GM23338 (cell line): Measurements from ENCODE around the gene SCGB1C2. TPM values are rescaled to one million over a fixed set of nuclear protein-coding genes. Genes with fewer than 3 reads are reported as not detected.

Experiments used
- ATAC-seq: fragments of 200-7000 bp; cut with Tn5 transposase; 3 replicates; pipeline ENCODE4 v1.9.1; 2020
- DNase-seq: peaks from one replicate; pipeline ENCODE4 v3.0.0-alpha.2; 2015; ENCODE audit warnings: low spot score
- H2AFZ ChIP-seq: fragments of 200-600 bp; sonication (generic); 2 replicates; pipeline ENCODE4 v1.8.0; 2016; ENCODE audit warnings: antibody characterized with exemption, mild to moderate bottlenecking, moderate library complexity
- H3F3A ChIP-seq: fragments of 200-600 bp; sonication (generic); replicated peaks from 2 replicates; pipeline ENCODE4 v1.8.0; 2017; ENCODE audit warnings: antibody characterized with exemption, mixed run types, low read depth
- H3K27ac ChIP-seq: fragments of 200-600 bp; sonication (generic); 2 replicates; pipeline ENCODE4 v1.6.1; 2016; ENCODE audit warnings: low read depth
- H3K27me3 ChIP-seq: fragments of 200-600 bp; sonication (generic); 2 replicates; pipeline ENCODE4 v1.8.0; 2016; ENCODE audit warnings: mild to moderate bottlenecking, mixed run types, moderate library complexity; ENCODE audit not compliant: insufficient read depth
- H3K36me3 ChIP-seq: fragments of 200-600 bp; sonication (generic); 2 replicates; pipeline ENCODE4 v1.8.0; 2016; ENCODE audit warnings: mild to moderate bottlenecking; ENCODE audit not compliant: insufficient read depth
- H3K4me1 ChIP-seq: fragments of 200-600 bp; sonication (generic); 2 replicates; pipeline ENCODE4 v1.8.0; 2016; ENCODE audit warnings: mild to moderate bottlenecking, moderate library complexity; ENCODE audit not compliant: insufficient read depth
- H3K4me2 ChIP-seq: fragments of 200-600 bp; sonication (generic); 2 replicates; pipeline ENCODE4 v1.7.1; 2017; ENCODE audit warnings: mixed run types
- H3K4me3 ChIP-seq: fragments of 200-600 bp; sonication (generic); 2 replicates; pipeline ENCODE4 v1.6.1; 2016; ENCODE audit warnings: mixed run types
- H3K79me2 ChIP-seq: fragments of 200-600 bp; sonication (generic); replicated peaks from 2 replicates; pipeline ENCODE4 v1.8.0; 2017; ENCODE audit warnings: mild to moderate bottlenecking; ENCODE audit not compliant: insufficient read depth
- H3K9me2 ChIP-seq: fragments of 200-600 bp; sonication (generic); 2 replicates; pipeline ENCODE4 v1.8.0; 2017; ENCODE audit not compliant: insufficient read depth
- H4K20me1 ChIP-seq: fragments of 200-600 bp; sonication (generic); replicated peaks from 2 replicates; pipeline ENCODE4 v1.8.0; 2017; ENCODE audit warnings: mild to moderate bottlenecking; ENCODE audit not compliant: insufficient read depth
- H3K27ac Mint-ChIP-seq: 2 replicates; pipeline ENCODE4 v1.8.0; 2020; ENCODE audit warnings: inconsistent platforms, mild to moderate bottlenecking, moderate library complexity, mixed read lengths
- H3K27me3 Mint-ChIP-seq: 3 replicates; pipeline ENCODE4 v1.8.0; 2022; ENCODE audit warnings: low read depth, mild to moderate bottlenecking, moderate library complexity, mixed read lengths, inconsistent platforms; ENCODE audit not compliant: insufficient read depth, poor library complexity
- H3K36me3 Mint-ChIP-seq: 3 replicates; pipeline ENCODE4 v1.8.0; 2021; ENCODE audit warnings: low read depth, mild to moderate bottlenecking, inconsistent platforms, moderate library complexity, mixed read lengths
- H3K4me1 Mint-ChIP-seq: 3 replicates; pipeline ENCODE4 v1.8.0; 2020; ENCODE audit warnings: mild to moderate bottlenecking, inconsistent platforms, mixed read lengths
- H3K4me3 Mint-ChIP-seq: 3 replicates; pipeline ENCODE4 v1.8.0; 2021; ENCODE audit warnings: moderate library complexity, mild to moderate bottlenecking, inconsistent platforms, mixed read lengths
- H3K9me3 Mint-ChIP-seq: 3 replicates; pipeline ENCODE4 v1.8.0; 2020; ENCODE audit warnings: moderate library complexity, mild to moderate bottlenecking, inconsistent platforms, mixed read lengths
- CREB1 ChIP-seq: fragments of 250-450 bp; sonication (Bioruptor Pico); IDR thresholded peaks from 2 replicates; pipeline ENCODE4 v1.5.0; 2020; ENCODE audit warnings: low read depth, mild to moderate bottlenecking, moderate library complexity
- CTCF ChIP-seq, 2 experiments: fragments of 200-600 bp in 1 of 2; sonication (generic) in 1 of 2; conservative IDR thresholded peaks; 2 replicates each; pipeline versions ENCODE4 v1.5.1 to v1.6.1; 2016 to 2017; ENCODE audit warnings: antibody characterized with exemption in 2 of 2, low read depth in 2 of 2, mild to moderate bottlenecking in 2 of 2, moderate library complexity in 1 of 2
- ETS1 ChIP-seq: IDR thresholded peaks from 2 replicates; pipeline ENCODE4 v1.6.1; 2016; ENCODE audit warnings: antibody characterized with exemption
- EZH2 ChIP-seq: fragments of 200-600 bp; sonication (generic); IDR thresholded peaks from one replicate; pipeline ENCODE4 v1.8.0; 2017; ENCODE audit warnings: antibody characterized with exemption, mild to moderate bottlenecking, low read depth; ENCODE audit not compliant: unreplicated experiment
- EZH2phosphoT487 ChIP-seq: fragments of 200-600 bp; sonication (generic); IDR thresholded peaks from one replicate; pipeline ENCODE4 v1.8.1; 2018; ENCODE audit warnings: antibody characterized with exemption; ENCODE audit not compliant: unreplicated experiment
- JUNB ChIP-seq: IDR thresholded peaks from one replicate; pipeline ENCODE4 v1.6.1; 2016; ENCODE audit warnings: antibody characterized with exemption; ENCODE audit not compliant: unreplicated experiment
- NANOG ChIP-seq: IDR thresholded peaks from 2 replicates; pipeline ENCODE4 v1.6.1; 2016; ENCODE audit warnings: antibody characterized with exemption, borderline replicate concordance
- POLR2AphosphoS5 ChIP-seq: IDR thresholded peaks from 2 replicates; pipeline ENCODE4 v1.6.1; 2016; ENCODE audit warnings: antibody characterized with exemption, low read depth
- ZNF114 ChIP-seq: fragments of 250-450 bp; sonication (Bioruptor Pico); IDR thresholded peaks from 2 replicates; pipeline ENCODE4 v1.5.0; 2020; ENCODE audit warnings: mild to moderate bottlenecking, moderate library complexity
- ZNF462 ChIP-seq: fragments of 250-450 bp; sonication (Bioruptor Pico); IDR thresholded peaks from 2 replicates; pipeline ENCODE4 v1.5.0; 2020; ENCODE audit warnings: mild to moderate bottlenecking, moderate library complexity
- polyA plus RNA-seq: library from polyadenylated mRNA; unstranded; fragments of >200 nt; fragmentation: Nextera tagmentation; extraction: Ambion mirVana; gene quantifications from 2 replicates; pipeline ENCODE4 v1.2.1, GENCODE V29; 2016
- total RNA-seq: library from RNA; depleted of rRNA; stranded (reverse); fragments of >200 nt; shearing (Covaris generic); gene quantifications from 2 replicates; pipeline ENCODE4 v1.2.3, GENCODE V29; 2014

SCGB1C2 gene
- total and polyA plus RNA-seq, 2 experiments from 2014 or later = not detected

- no peaks in the 10 kb centered on the region for H3K79me2 ChIP-seq
- H3K4me1 Mint-ChIP-seq = no peaks in the 10 kb centered on the region
- H2AFZ ChIP-seq = no peak overlapping the region
- no peaks in the 10 kb centered on the region for H4K20me1 ChIP-seq
- H3K36me3 ChIP-seq = no peaks in the 10 kb centered on the region
- H3K27me3 Mint-ChIP-seq = peaks cover 6% of the 10 kb centered on the region
- no peak for ATAC-seq
- H3K4me3 Mint-ChIP-seq = no peak overlapping the region
- no peaks in the 10 kb centered on the region for H3K9me2 ChIP-seq
- H3K27ac ChIP-seq = no peak overlapping the region
- no peaks in the 10 kb centered on the region for H3F3A ChIP-seq
- H3K36me3 Mint-ChIP-seq = no peaks in the 10 kb centered on the region; the same call in 2 of the 3 replicates
- TF ChIP-seq CREB1 (no peak), ETS1 (no peak), JUNB (no peak), ZNF114 (CRISPR knock-in tag) (no peak), CTCF (conservative IDR thresholded peaks at IDR 0.05; ENCODE audit: low read depth in 2 of 2) (no peak), ZNF462 (CRISPR knock-in tag) (no peak), POLR2AphosphoS5 (no peak), EZH2phosphoT487 (no peak), EZH2 (no peak), NANOG (no peak)
- no peak overlapping the region for H3K4me2 ChIP-seq
- H3K4me3 ChIP-seq = no peak overlapping the region
- no peak overlapping the region; the same call in 1 of the 2 replicates for H3K27ac Mint-ChIP-seq
- H3K27me3 ChIP-seq = no peaks in the 10 kb centered on the region
- no peaks in the 10 kb centered on the region for H3K9me3 Mint-ChIP-seq
- no peak for DNase-seq
- H3K4me1 ChIP-seq = no peaks in the 10 kb centered on the region
Observed at GRCh38 chr17:155576-155975, 18.2 kb downstream of the SCGB1C2 start.
